Skeletal muscle tissue (tissue), 4 donors: ENCODE data around the gene ENDOD1. TPM values are rescaled to one million over a fixed set of nuclear protein-coding genes. Genes with fewer than 3 reads are reported as not detected.

Experiments used
- H3K27ac ChIP-seq: one replicate; pipeline ENCODE4 v1.7.0; 2013; ENCODE audit warnings: mild to moderate bottlenecking, low read depth, low read length, inconsistent platforms
- H3K27me3 ChIP-seq, 3 donors: one replicate each; pipeline ENCODE4 v1.7.0; 2013; ENCODE audit warnings: low read length in 3 of 3; ENCODE audit not compliant: control insufficient read depth in 3 of 3, insufficient read depth in 3 of 3
- H3K36me3 ChIP-seq, 3 donors: one replicate each; pipeline ENCODE4 v1.7.0; 2013; ENCODE audit warnings: low read length in 3 of 3; ENCODE audit not compliant: control insufficient read depth in 3 of 3, insufficient read depth in 3 of 3
- H3K4me1 ChIP-seq, 3 donors: one replicate each; pipeline ENCODE4 v1.7.0; 2013; ENCODE audit warnings: low read length in 3 of 3, mild to moderate bottlenecking in 3 of 3; ENCODE audit not compliant: control insufficient read depth in 3 of 3, insufficient read depth in 3 of 3
- H3K4me3 ChIP-seq, 3 donors: one replicate each; pipeline ENCODE4 v1.7.0; 2013; ENCODE audit warnings: low read length in 3 of 3
- H3K9ac ChIP-seq, 3 donors: one replicate each; pipeline ENCODE4 v1.7.0; 2013; ENCODE audit warnings: low read length in 3 of 3, mild to moderate bottlenecking in 3 of 3, moderate library complexity in 2 of 3, low read depth in 1 of 3
- H3K9me3 ChIP-seq, 3 donors: one replicate each; pipeline ENCODE4 v1.7.0; 2013; ENCODE audit warnings: low read length in 3 of 3; ENCODE audit not compliant: control insufficient read depth in 3 of 3
- total RNA-seq: library from RNA; depleted of rRNA; stranded (reverse); fragments of >200 nt; gene quantifications from one replicate; pipeline ENCODE4 v1.2.3, GENCODE V29; 2014
- donor health status: Osteomylitis.

ENDOD1 gene
- total RNA-seq, 1 donor from 2014 or later = 99.2 TPM

- Histone ChIP-seq H3K4me3 (no peak overlapping the region), H3K9ac (no peak overlapping the region), H3K36me3 (no peaks in the 10 kb centered on the region), H3K27me3 (peaks cover 2 to 14% (median 6%) of the 10 kb centered on the region in 3 donors), H3K27ac (no peak overlapping the region), H3K4me1 (no peaks in the 10 kb centered on the region), H3K9me3 (no peaks in the 10 kb centered on the region)
Measured at GRCh38 chr11:95057959-95058358, 31.7 kb upstream of the ENDOD1 start.

GRCh38 chr11:95058621-95059020 lies 31.0 kb upstream of the ENDOD1 start:
- Histone ChIP-seq H3K4me3 (no peak overlapping the region), H3K9me3 (no peaks in the 10 kb centered on the region), H3K4me1 (no peaks in the 10 kb centered on the region), H3K36me3 (no peaks in the 10 kb centered on the region), H3K27me3 (peaks cover 2 to 11% (median 3%) of the 10 kb centered on the region in 3 donors), H3K27ac (no peak overlapping the region), H3K9ac (no peak overlapping the region)

- no peak overlapping the region for H3K27ac ChIP-seq
Measured at GRCh38 chr11:95059046-95059445, 30.6 kb upstream of the ENDOD1 start.

GRCh38 chr11:95065336-95065735 lies 24.3 kb upstream of the ENDOD1 start:
- Histone ChIP-seq H3K36me3 (no peaks in the 10 kb centered on the region), H3K4me3 (no peak overlapping the region), H3K9ac (no peak overlapping the region), H3K9me3 (no peaks in the 10 kb centered on the region), H3K27me3 (no peaks in the 10 kb centered on the region), H3K4me1 (peaks cover 3 to 6% (median 5%) of the 10 kb centered on the region in 3 donors), H3K27ac (no peak overlapping the region)

More at GRCh38 chr11:95059046-95059445, 30.6 kb upstream of the ENDOD1 start:
- Histone ChIP-seq H3K36me3 (no peaks in the 10 kb centered on the region), H3K4me1 (no peaks in the 10 kb centered on the region), H3K9ac (no peak overlapping the region), H3K9me3 (no peaks in the 10 kb centered on the region), H3K4me3 (no peak overlapping the region), H3K27me3 (peaks cover 1 to 7% (median 2%) of the 10 kb centered on the region in 3 donors)

- H3K27ac ChIP-seq = peak within 1 kb of the TSS; percentile 90
- peaks cover 3 to 11% (median 8%) of the 10 kb centered on the region in 3 donors for H3K4me1 ChIP-seq
- peak within 1 kb of the TSS; percentile 88 to 97 (median 95) for H3K9ac ChIP-seq
- H3K4me3 ChIP-seq = peak within 1 kb of the TSS; percentile 90 to 99 (median 97)
- H3K36me3 ChIP-seq = no peaks in the 10 kb centered on the region
- H3K27me3 ChIP-seq = no peaks in the 10 kb centered on the region
- H3K9me3 ChIP-seq = no peaks in the 10 kb centered on the region
Measured at GRCh38 chr11:95066716-95067038, 23.0 kb upstream of the ENDOD1 start, which contains the start of gene SRSF8. TSS of gene SRSF8 (plus strand) at chr11:95066919. CDS start at chr11:95067227, 308 bp downstream.

- Histone ChIP-seq H3K9me3 (no peaks in the 10 kb centered on the region), H3K4me3 (peak overlapping the region; percentile 90 to 99 (median 97)), H3K4me1 (peaks cover 3 to 11% (median 8%) of the 10 kb centered on the region in 3 donors), H3K27ac (peak overlapping the region; percentile 90), H3K36me3 (no peaks in the 10 kb centered on the region), H3K27me3 (no peaks in the 10 kb centered on the region), H3K9ac (peak overlapping the region; percentile 88 to 97 (median 95))
Measured at GRCh38 chr11:95067039-95067840, 22.4 kb upstream of the ENDOD1 start.

- Histone ChIP-seq H3K9ac (peak overlapping the region; percentile 88 to 97 (median 95)), H3K27ac (peak overlapping the region; percentile 90), H3K4me1 (peaks cover 3 to 11% (median 8%) of the 10 kb centered on the region in 3 donors), H3K27me3 (no peaks in the 10 kb centered on the region), H3K36me3 (no peaks in the 10 kb centered on the region), H3K9me3 (no peaks in the 10 kb centered on the region), H3K4me3 (peak overlapping the region; percentile 90 to 99 (median 97))
Measured at GRCh38 chr11:95067841-95068219, 21.8 kb upstream of the ENDOD1 start.

- Histone ChIP-seq H3K27me3 (no peaks in the 10 kb centered on the region), H3K9me3 (no peaks in the 10 kb centered on the region), H3K36me3 (no peaks in the 10 kb centered on the region), H3K9ac (peak overlapping the region; percentile 88 to 97 (median 95)), H3K27ac (peak overlapping the region; percentile 90), H3K4me1 (peaks cover 3 to 11% (median 8%) of the 10 kb centered on the region in 3 donors), H3K4me3 (peak overlapping the region; percentile 90 to 99 (median 97))
Measured at GRCh38 chr11:95068549-95068948, 21.1 kb upstream of the ENDOD1 start.

- no peak overlapping the region for H3K27ac ChIP-seq
- no peak overlapping the region for H3K9ac ChIP-seq
- H3K9me3 ChIP-seq = no peaks in the 10 kb centered on the region
- H3K4me1 ChIP-seq = peaks cover 15 to 30% (median 20%) of the 10 kb centered on the region in 3 donors
- no peaks in the 10 kb centered on the region for H3K36me3 ChIP-seq
- H3K4me3 ChIP-seq = no peak overlapping the region
- H3K27me3 ChIP-seq = no peaks in the 10 kb centered on the region
Measured at GRCh38 chr11:95070471-95070870, 19.2 kb upstream of the ENDOD1 start.

- Histone ChIP-seq H3K27me3 (no peaks in the 10 kb centered on the region), H3K9ac (no peak overlapping the region), H3K36me3 (no peaks in the 10 kb centered on the region), H3K4me3 (no peak overlapping the region), H3K4me1 (peaks cover 15 to 31% (median 20%) of the 10 kb centered on the region in 3 donors), H3K27ac (no peak overlapping the region), H3K9me3 (no peaks in the 10 kb centered on the region)
Measured at GRCh38 chr11:95072948-95073347, 16.7 kb upstream of the ENDOD1 start.
